ENCODE measurements around the gene RAB27A. TPM values are rescaled to one million over a fixed set of nuclear protein-coding genes. Genes with fewer than 3 reads are reported as not detected.

The RAB27A gene
- total and polyA plus RNA-seq, 12 donors, result 3.0 to 13.9 (median 4.3) TPM

- Histone ChIP-seq H3K4me1 (peaks cover 0 to 98% (median 0%) of the 10 kb centered on the region in 9 donors), H3K9me3 (no peaks in the 10 kb centered on the region), H3K27ac (peak overlapping the region in 1 of 10 donors; percentile 87), H3K36me3 (peaks cover 0 to 3% (median 0%) of the 10 kb centered on the region in 9 donors), H3K4me3 (no peak overlapping the region), H3K27me3 (no peaks in the 10 kb centered on the region)
- intact Hi-C loops (cut with DNase I), result no loop called here
- ATAC-seq (peak in 2 of 8 donors; percentile 25 to 48), DNase-seq (no peak)
- WGBS, 2 donors, result 83 to 90% methylated on average over 4 of the region's 4 CpGs
- TF ChIP-seq CTCF (IDR thresholded peaks at IDR 0.05), result no peak
Measured at GRCh38 chr15:55279746-55280351, 9.8 kb downstream of the RAB27A start.

- ATAC-seq (no peak), DNase-seq (no peak)
- H3K27me3 ChIP-seq, result no peaks in the 10 kb centered on the region
- peak overlapping the region in 1 of 10 donors; percentile 87 for H3K27ac ChIP-seq
- TF ChIP-seq CTCF (IDR thresholded peaks at IDR 0.05), result no peak
- H3K9me3 ChIP-seq, result no peaks in the 10 kb centered on the region
- H3K4me1 ChIP-seq, result peaks cover 0 to 96% (median 0%) of the 10 kb centered on the region in 9 donors
- peaks cover 0 to 3% (median 0%) of the 10 kb centered on the region in 9 donors for H3K36me3 ChIP-seq
- 94 to 97% methylated on average over 2 of the region's 2 CpGs for WGBS, 2 donors
- no peak overlapping the region for H3K4me3 ChIP-seq
- intact Hi-C loops (cut with DNase I), result no loop called here
Measured at GRCh38 chr15:55279100-55279745, 10.4 kb downstream of the RAB27A start.

- intact Hi-C loops (cut with DNase I), result no loop called here
- H3K27ac ChIP-seq, result peak overlapping the region in 1 of 10 donors; percentile 66
- no peaks in the 10 kb centered on the region for H3K27me3 ChIP-seq
- ATAC-seq (no peak), DNase-seq (no peak)
- peaks cover 0 to 81% (median 0%) of the 10 kb centered on the region in 9 donors for H3K4me1 ChIP-seq
- TF ChIP-seq CTCF (IDR thresholded peaks at IDR 0.05), result no peak
- no peak overlapping the region for H3K4me3 ChIP-seq
- H3K36me3 ChIP-seq, result peaks cover 0 to 3% (median 0%) of the 10 kb centered on the region in 9 donors
- no peaks in the 10 kb centered on the region for H3K9me3 ChIP-seq
- WGBS, 2 donors, result 79 to 81% methylated on average over 2 of the region's 2 CpGs
Measured at GRCh38 chr15:55277715-55278114, 11.9 kb downstream of the RAB27A start.

- no peak for ATAC-seq
- H3K9me3 ChIP-seq, result no peaks in the 10 kb centered on the region
- intact Hi-C loops (cut with DNase I), result no loop called here
- H3K36me3 ChIP-seq, result peaks cover 0 to 3% (median 0%) of the 10 kb centered on the region in 9 donors
- DNase-seq, result no peak
- no peak overlapping the region for H3K4me3 ChIP-seq
- 60 to 69% methylated on average over 7 of the region's 7 CpGs for WGBS, 2 donors
- no peaks in the 10 kb centered on the region for H3K27me3 ChIP-seq
- TF ChIP-seq CTCF (IDR thresholded peaks at IDR 0.05), result no peak
- peaks cover 0 to 79% (median 0%) of the 10 kb centered on the region in 9 donors for H3K4me1 ChIP-seq
- H3K27ac ChIP-seq, result peak overlapping the region in 1 of 10 donors; percentile 66
Measured at GRCh38 chr15:55277116-55277564, 12.5 kb downstream of the RAB27A start.
